SH-SY5Y (cell line): ENCODE data around the gene LTB.

ENCODE experiments used
- GATA2 ChIP-seq: IDR thresholded peaks from 2 replicates; pipeline ENCODE4 v1.6.1; 2011; ENCODE audit warnings: mild to moderate bottlenecking, low read depth, low read length
- GATA3 ChIP-seq: IDR thresholded peaks from 2 replicates; pipeline ENCODE4 v1.6.1; 2011; ENCODE audit warnings: low read depth, mild to moderate bottlenecking, low read length, moderate library complexity

DNA sequence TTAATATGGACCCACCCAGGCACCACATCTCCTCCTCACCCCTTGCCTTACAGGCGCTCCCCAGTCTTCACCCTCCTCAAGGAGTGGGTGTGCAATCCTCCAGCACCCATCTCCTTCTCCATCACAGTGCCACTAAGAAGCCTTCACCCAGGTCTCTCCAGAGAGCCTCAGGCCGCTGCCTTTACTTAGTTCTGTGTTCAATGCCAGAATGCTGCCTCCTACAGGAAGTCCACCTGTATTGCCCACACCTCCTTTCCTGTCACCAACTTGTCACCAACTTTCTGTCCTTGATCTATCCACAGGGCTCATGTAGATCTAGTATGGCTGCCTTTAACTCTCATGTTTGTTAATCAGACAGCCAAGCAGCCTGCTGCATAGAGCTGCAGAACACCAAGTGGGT is 3.3 kb upstream of the LTB start:
- TF ChIP-seq GATA2 (no peak), GATA3 (no peak)
